Endothelial cell (in vitro differentiated cells): Measurements from ENCODE around the gene ATP10B. TPM values are rescaled to one million over a fixed set of nuclear protein-coding genes. Genes with fewer than 3 reads are reported as not detected.
"Not testable (repeated sequence)": the region's sequence is repeated elsewhere in the genome, so short reads cannot be mapped to it uniquely, and the experiment has no call there.

Source experiments
- DNase-seq: peaks from one replicate; pipeline ENCODE4 v3.0.0; 2021; ENCODE audit warnings: low spot score
- H3K27ac Mint-ChIP-seq: one replicate; pipeline ENCODE4 v1.8.0; 2021; ENCODE audit warnings: mixed read lengths, inconsistent platforms; ENCODE audit not compliant: unreplicated experiment
- H3K27me3 Mint-ChIP-seq: one replicate; pipeline ENCODE4 v1.8.0; 2021; ENCODE audit warnings: mild to moderate bottlenecking, moderate library complexity, mixed read lengths, inconsistent platforms; ENCODE audit not compliant: unreplicated experiment
- H3K36me3 Mint-ChIP-seq: one replicate; pipeline ENCODE4 v1.8.0; 2021; ENCODE audit warnings: mild to moderate bottlenecking, low read depth, mixed read lengths, inconsistent platforms; ENCODE audit not compliant: unreplicated experiment
- H3K4me1 Mint-ChIP-seq: one replicate; pipeline ENCODE4 v1.8.0; 2021; ENCODE audit warnings: mild to moderate bottlenecking, mixed read lengths, inconsistent platforms; ENCODE audit not compliant: unreplicated experiment
- H3K4me3 Mint-ChIP-seq: one replicate; pipeline ENCODE4 v1.8.0; 2021; ENCODE audit warnings: mild to moderate bottlenecking, mixed read lengths, inconsistent platforms; ENCODE audit not compliant: unreplicated experiment
- H3K9me3 Mint-ChIP-seq: one replicate; pipeline ENCODE4 v1.8.0; 2021; ENCODE audit warnings: mixed read lengths, inconsistent platforms; ENCODE audit not compliant: unreplicated experiment
- CTCF ChIP-seq: fragments of 200-600 bp; sonication (generic); IDR thresholded peaks from one replicate; pipeline ENCODE4 v1.5.0; 2021; ENCODE audit warnings: antibody characterized with exemption; ENCODE audit not compliant: unreplicated experiment
- long read RNA-seq: library from polyadenylated mRNA; unstranded; transcript quantifications from one replicate; pipeline ENCODE4 v2.0.0, GENCODE V29; 2020; ENCODE audit not compliant: unreplicated experiment
- total RNA-seq: library from RNA; stranded (reverse); fragmentation: NEBNext Ultra II Directional; extraction: Animal tissue kit (Norgen Biotek cat#: 25700); gene quantifications from one replicate; pipeline ENCODE4 v1.2.1, GENCODE V29; 2021; ENCODE audit not compliant: unreplicated experiment

The ATP10B gene
- not detected for total RNA-seq
- long read RNA-seq, result 0 reads

GRCh38 chr5:160852049-160852448 is at the start of gene ATP10B:
TSS of gene ATP10B (minus strand) at chr5:160852211. CDS start at chr5:160688074, 164,137 bp downstream.
- no peak for TF ChIP-seq CTCF
- Mint-ChIP-seq H3K36me3 (no peaks in the 10 kb centered on the region), H3K4me3 (no peak within 1 kb of the TSS), H3K4me1 (no peaks in the 10 kb centered on the region), H3K27me3 (no peaks in the 10 kb centered on the region), H3K9me3 (no peaks in the 10 kb centered on the region), H3K27ac (no peak within 1 kb of the TSS)
- DNase-seq, result no peak

- Mint-ChIP-seq H3K9me3 (no peaks in the 10 kb centered on the region), H3K27me3 (peaks cover 1% of the 10 kb centered on the region)
Measured at GRCh38 chr5:160901656-160902055, 49.6 kb upstream of the ATP10B start.

GRCh38 chr5:160899735-160900134 is 47.7 kb upstream of the ATP10B start:
- TF ChIP-seq CTCF, result no peak
- Mint-ChIP-seq H3K4me1 (no peaks in the 10 kb centered on the region), H3K4me3 (no peak overlapping the region), H3K27ac (no peak overlapping the region), H3K36me3 (no peaks in the 10 kb centered on the region), H3K9me3 (no peaks in the 10 kb centered on the region), H3K27me3 (peaks cover 1% of the 10 kb centered on the region)
- no peak for DNase-seq

More at GRCh38 chr5:160901656-160902055, 49.6 kb upstream of the ATP10B start:
- TF ChIP-seq CTCF, result no peak
- H3K4me1 Mint-ChIP-seq, result no peaks in the 10 kb centered on the region
- H3K27ac Mint-ChIP-seq, result no peak overlapping the region
- H3K36me3 Mint-ChIP-seq, result no peaks in the 10 kb centered on the region
- no peak for DNase-seq
- no peak overlapping the region for H3K4me3 Mint-ChIP-seq

GRCh38 chr5:160893180-160893964 is 41.4 kb upstream of the ATP10B start:
- H3K27ac Mint-ChIP-seq, H3K27me3 Mint-ChIP-seq, DNase-seq, H3K4me3 Mint-ChIP-seq, H3K36me3 Mint-ChIP-seq, H3K4me1 Mint-ChIP-seq, H3K9me3 Mint-ChIP-seq: not testable (repeated sequence)

- H3K9me3 Mint-ChIP-seq, result no peaks in the 10 kb centered on the region
- peaks cover 9% of the 10 kb centered on the region for H3K4me1 Mint-ChIP-seq
- TF ChIP-seq CTCF, result no peak
- H3K27ac Mint-ChIP-seq, result no peak overlapping the region
- H3K36me3 Mint-ChIP-seq, result no peaks in the 10 kb centered on the region
- H3K4me3 Mint-ChIP-seq, result no peak overlapping the region
- H3K27me3 Mint-ChIP-seq, result peaks cover 2% of the 10 kb centered on the region
- no peak for DNase-seq
Measured at GRCh38 chr5:160887780-160888179, 35.8 kb upstream of the ATP10B start.

- H3K27ac Mint-ChIP-seq, H3K36me3 Mint-ChIP-seq, H3K27me3 Mint-ChIP-seq, H3K4me1 Mint-ChIP-seq, DNase-seq, H3K9me3 Mint-ChIP-seq: not testable (repeated sequence)
- H3K4me3 Mint-ChIP-seq, result peak overlapping the region; percentile 90
Measured at GRCh38 chr5:160873560-160874200, 21.7 kb upstream of the ATP10B start.
